ENCODE measurements around the gene TBX18.

The TBX18 gene

DNA sequence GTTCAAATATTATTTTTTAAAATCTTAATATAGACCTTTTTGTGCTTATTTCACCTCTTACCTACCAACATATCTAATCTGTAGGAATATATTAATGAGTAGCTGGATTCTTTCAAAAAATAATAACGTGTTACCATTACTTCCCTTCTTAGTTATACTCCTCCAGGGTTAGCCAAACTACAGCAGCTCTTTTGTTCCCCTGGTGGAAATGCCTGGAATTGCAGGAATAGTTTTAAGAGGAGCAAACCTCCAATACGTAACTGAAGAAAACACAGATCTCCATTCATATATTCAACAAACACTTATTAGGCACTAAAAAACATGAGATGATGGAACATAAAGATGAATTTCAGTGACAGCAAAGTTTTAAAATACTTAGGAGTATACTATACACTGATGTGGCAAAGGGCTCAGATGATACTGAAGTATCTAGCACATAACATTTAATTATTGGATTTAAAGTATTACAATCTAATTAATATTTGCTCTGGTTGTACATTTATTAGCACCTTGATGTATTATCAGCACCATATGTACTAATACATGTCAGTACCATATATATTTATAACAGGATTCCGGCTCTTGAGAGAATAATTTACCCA lies 78.3 kb downstream of the TBX18 start:
- FAIRE-seq (no peak), DNase-seq (ENCODE audit: insufficient read length, low spot score) (no peak)

DNA sequence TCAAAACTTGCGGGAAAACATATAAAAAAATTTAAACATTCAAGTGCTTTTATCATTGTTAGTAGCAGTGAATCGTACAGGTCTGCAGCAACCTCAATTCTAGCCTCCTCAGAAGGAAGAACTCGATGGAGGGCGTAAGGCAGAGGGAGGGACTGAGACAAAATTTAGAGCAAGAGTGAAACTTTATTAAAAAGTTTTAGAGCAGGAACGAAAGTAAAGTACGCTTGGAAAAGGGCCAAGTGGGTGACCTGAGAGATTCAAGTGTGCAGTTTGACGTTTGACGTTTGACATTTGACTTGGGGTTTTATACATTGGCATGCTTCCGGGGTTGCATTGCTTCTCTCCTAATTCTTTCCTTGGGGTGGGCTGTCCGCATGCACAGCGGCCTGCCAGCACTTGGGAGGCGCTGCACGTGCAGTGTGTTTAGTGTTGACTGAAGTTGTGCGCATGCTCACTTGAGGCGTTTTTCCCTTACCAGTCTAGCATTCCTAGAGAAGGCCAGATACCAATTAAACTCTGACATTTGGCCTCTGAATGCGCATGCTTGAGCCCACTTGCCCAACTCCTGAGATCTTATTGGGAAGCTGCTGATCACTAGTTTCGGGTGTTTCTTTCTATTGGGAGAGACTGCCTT lies 82.6 kb downstream of the TBX18 start:
- no peak for FAIRE-seq

GRCh38 chr6:84675651-84676050 lies 88.7 kb downstream of the TBX18 start:
- FAIRE-seq, result no peak
- DNase-seq (ENCODE audit: insufficient read length, low spot score), result no peak

More for the DNA sequence above, 82.6 kb downstream of the TBX18 start:
- no peak for DNase-seq (ENCODE audit: insufficient read length, low spot score)

GRCh38 chr6:84674395-84674794 lies 90.0 kb downstream of the TBX18 start:
- DNase-seq (ENCODE audit: insufficient read length, low spot score), result no peak
- no peak for FAIRE-seq

DNA sequence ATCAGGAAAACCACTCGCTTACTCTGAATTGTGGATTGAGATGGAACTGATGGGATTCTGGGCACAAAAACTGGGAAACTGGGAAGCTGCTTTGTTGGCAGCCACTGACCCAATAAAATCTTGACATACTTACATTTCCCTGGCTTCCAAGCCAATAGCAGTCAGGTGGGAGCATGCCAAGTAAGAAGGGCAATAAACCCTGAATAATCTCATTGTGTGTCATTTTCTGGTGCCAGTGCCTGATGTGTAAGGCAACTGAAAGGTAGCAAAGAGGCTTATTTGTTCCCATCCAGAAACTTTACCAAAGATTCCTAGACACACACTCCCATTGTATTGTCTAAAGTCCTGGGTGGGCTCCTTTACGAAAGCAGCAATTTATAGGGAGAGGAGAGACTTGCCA lies 93.2 kb downstream of the TBX18 start:
- FAIRE-seq, result no peak
- DNase-seq (ENCODE audit: insufficient read length, low spot score), result no peak

DNA sequence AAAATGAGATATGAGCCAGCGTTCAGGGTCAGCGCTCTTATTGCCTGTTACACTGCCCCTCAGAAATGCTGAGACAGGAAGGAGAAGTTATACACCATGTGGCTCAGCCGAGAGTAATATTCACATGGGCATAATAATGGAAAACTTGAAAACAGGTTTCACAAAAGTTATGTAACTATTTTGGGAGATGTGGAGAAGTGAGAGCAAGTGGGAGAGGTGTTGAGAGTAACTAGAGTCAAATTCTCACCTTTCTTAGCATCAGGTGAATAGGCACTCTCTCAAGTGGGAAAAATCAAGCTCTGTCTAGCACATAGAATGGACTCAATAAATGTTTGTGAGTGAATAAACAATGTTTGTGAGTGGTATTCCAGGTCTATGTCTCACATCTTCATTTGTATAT lies 94.5 kb downstream of the TBX18 start:
- DNase-seq (ENCODE audit: insufficient read length, low spot score) (no peak), FAIRE-seq (no peak)

GRCh38 chr6:84667252-84668213 lies 96.9 kb downstream of the TBX18 start:
- DNase-seq (ENCODE audit: insufficient read length, low spot score), result no peak
- FAIRE-seq, result no peak

DNA sequence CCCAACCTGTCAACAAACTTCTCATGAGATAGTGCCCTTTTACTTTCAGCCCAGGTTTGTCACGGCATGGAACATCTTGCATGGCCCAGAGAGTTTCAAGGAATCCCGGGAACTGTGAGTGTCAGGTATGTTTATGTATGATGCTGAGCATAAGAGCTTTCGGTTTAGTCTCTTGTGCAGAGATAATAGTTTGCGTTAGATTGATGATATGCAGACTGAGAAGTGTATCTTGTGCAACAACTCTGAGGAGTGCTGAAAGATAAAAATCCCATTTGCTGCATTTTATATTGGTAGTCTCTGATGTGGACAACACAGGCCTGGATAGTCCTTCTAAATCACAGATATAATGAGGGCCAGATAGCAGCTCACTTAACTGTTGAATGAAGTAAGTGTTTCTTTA lies 99.0 kb downstream of the TBX18 start:
- FAIRE-seq, result no peak
- no peak for DNase-seq (ENCODE audit: insufficient read length, low spot score)

GRCh38 chr6:84663866-84664265 lies 100.5 kb downstream of the TBX18 start:
- FAIRE-seq (no peak), DNase-seq (ENCODE audit: insufficient read length, low spot score) (no peak)

GRCh38 chr6:84657486-84657885 lies 106.9 kb downstream of the TBX18 start:
- no peak for DNase-seq (ENCODE audit: insufficient read length, low spot score)
- FAIRE-seq, result no peak

GRCh38 chr6:84657025-84657424 lies 107.4 kb downstream of the TBX18 start:
- FAIRE-seq, result no peak
- DNase-seq (ENCODE audit: insufficient read length, low spot score), result no peak

DNA sequence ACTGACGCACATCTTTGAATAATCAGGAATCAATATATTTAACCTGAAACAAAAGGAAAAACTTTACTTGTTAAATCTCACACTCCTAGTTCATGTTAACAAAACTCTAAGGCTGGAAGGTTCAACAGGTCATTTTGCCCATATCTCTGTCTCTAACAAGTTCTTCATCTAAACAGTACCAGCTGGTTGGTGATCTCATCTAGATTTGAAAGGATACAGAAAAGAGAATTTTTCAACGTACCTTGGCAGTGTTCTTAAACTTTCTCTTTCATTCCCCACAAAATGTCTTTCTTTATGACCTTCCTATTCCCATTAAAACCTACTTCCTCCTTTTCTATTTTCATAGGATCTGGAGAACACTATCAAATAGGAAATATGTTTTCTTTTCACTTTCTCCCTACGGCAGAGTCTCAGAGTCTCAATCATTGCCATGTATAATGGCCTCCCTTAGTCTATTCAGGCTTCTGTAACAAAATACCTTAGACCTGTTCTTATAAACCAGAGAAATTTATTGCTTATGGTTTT lies 111.3 kb downstream of the TBX18 start:
- DNase-seq (ENCODE audit: insufficient read length, low spot score) (no peak), FAIRE-seq (no peak)

DNA sequence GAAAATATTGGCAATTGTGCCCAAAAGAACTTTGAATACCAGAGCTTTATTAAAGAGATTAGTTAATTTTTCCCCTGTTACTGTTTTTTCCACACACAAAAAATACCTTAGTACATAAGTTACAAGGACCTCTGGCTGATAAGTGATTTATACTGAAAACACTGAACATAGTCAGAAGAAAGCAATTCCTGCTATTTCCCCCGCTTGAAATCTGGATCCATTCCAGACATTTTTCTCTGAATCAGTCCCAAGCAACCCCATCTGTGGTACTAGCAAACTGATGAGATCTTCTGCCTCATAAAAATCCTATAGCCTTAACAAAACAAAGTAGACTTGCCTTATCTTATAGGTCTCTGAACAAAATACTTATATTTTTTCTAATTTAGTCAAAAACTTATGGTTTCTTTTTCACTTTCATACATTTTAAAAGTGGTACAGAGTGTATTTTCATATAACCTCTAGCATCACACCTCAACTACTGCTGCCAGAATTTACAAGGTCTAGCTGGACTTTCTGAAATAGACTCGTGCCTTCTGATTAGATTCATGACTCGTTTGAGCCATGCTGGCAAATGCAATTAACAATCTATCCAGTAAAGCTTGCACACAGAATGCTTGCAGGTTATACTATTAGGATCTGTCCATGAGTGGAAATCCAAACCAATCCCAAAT lies 111.9 kb downstream of the TBX18 start:
- DNase-seq (ENCODE audit: insufficient read length, low spot score) (no peak), FAIRE-seq (no peak)

DNA sequence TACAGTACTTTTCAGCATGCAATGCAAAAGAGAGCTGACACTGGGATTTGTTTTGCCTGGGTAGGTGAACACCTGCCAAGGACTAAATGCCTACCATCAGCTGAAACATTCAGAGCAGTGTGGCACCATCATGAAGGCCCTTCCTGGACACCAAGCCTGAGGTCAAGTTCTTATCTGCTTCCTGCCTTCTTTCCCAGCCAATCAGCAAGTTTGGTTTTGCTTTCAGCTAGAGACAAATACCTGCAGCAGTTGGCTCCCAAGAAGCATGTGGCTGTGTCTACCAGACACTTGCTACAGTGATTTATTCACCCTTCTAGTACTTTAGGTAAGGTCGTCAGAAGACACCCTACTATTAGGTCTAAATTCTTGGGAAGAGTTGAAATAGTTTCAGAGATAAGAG lies 112.8 kb downstream of the TBX18 start:
- DNase-seq (ENCODE audit: insufficient read length, low spot score) (no peak), FAIRE-seq (no peak)

DNA sequence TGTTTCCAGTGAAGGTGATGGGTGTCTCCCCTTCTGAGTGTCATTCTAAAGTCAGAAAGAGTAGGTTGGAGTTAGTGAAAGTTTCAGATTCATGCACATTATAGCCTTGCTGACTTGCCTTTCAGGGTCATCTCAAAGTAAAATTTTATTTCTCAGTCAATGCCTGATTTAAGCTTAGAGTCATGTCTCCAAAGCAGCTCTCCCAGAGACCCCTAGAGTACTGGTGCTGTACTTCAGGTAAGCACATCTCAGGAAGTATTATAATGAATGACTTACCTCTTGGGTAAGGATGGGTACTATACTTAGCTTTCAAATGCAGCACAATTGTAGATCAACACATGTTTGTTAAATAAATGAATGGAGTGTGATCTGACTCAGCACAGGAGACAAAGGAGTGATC lies 116.0 kb downstream of the TBX18 start:
- DNase-seq (ENCODE audit: insufficient read length, low spot score) (no peak), FAIRE-seq (no peak)

DNA sequence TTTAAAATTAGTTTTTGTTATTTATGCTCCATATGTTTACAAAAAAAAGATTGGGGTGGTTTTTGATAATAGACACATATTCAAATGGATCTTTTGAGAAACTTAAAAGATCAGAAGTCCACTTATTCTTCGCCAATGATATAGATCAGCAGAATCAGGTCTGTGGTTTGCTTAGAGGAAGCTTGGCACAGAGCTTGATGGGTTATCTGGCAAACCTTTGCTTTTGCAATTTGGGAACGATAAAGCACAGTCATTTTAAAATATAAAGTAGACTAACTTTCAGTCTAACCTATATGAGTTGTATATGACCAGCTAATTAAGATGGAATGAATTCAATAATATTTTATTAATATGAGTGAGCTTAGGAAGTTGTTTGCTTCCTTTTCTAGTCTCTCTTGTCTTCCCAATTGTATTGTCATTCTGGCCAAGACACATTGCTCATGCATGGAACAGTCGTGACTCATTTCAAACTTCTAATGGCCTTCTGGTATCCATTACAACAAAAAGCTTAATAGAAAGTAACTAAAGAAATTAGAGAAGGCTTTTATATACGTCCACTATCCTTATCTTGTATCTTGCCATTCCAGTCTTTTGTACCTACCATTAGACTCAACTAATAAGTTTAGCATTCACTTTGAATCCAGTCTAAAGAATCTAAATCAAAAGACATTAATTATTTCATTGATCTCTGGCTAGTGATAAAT lies 118.7 kb downstream of the TBX18 start:
- DNase-seq (ENCODE audit: insufficient read length, low spot score) (no peak), FAIRE-seq (no peak)

- no peak for DNase-seq (ENCODE audit: insufficient read length, low spot score)
- FAIRE-seq, result no peak
Measured at GRCh38 chr6:84645000-84645399, 119.4 kb downstream of the TBX18 start.

DNA sequence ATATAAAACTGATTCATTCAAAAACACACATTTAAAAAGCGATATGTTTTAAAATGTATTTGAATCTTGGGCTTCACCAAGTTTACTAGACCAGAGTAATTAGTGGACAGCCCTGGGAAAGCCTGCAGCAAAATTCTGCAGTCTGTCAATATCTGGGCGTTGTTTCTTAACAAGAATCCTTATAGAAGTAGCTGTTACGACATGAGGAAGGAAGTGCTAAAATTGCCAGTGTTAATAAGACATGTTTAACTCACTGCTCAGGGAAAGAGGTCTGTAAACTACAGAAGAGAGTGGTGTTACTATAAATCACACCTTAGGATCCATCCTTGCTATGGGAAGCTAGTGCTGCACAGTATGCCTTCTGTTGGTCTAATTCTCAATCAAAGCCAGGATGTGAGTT lies 120.6 kb downstream of the TBX18 start:
- no peak for DNase-seq (ENCODE audit: insufficient read length, low spot score)
- no peak for FAIRE-seq

GRCh38 chr6:84641076-84641475 lies 123.3 kb downstream of the TBX18 start:
- no peak for FAIRE-seq
- no peak for DNase-seq (ENCODE audit: insufficient read length, low spot score)

- FAIRE-seq (no peak), DNase-seq (ENCODE audit: insufficient read length, low spot score) (no peak)
Measured at GRCh38 chr6:84639396-84639795, 125.0 kb downstream of the TBX18 start.

All from GM19239 (cell line).